Measurements from ENCODE around the gene FOXO4. TPM values are rescaled to one million over a fixed set of nuclear protein-coding genes. Genes with fewer than 3 reads are reported as not detected.

The FOXO4 gene
- total RNA-seq, 1 experiment from 2014 or later = 14.7 TPM

DNA sequence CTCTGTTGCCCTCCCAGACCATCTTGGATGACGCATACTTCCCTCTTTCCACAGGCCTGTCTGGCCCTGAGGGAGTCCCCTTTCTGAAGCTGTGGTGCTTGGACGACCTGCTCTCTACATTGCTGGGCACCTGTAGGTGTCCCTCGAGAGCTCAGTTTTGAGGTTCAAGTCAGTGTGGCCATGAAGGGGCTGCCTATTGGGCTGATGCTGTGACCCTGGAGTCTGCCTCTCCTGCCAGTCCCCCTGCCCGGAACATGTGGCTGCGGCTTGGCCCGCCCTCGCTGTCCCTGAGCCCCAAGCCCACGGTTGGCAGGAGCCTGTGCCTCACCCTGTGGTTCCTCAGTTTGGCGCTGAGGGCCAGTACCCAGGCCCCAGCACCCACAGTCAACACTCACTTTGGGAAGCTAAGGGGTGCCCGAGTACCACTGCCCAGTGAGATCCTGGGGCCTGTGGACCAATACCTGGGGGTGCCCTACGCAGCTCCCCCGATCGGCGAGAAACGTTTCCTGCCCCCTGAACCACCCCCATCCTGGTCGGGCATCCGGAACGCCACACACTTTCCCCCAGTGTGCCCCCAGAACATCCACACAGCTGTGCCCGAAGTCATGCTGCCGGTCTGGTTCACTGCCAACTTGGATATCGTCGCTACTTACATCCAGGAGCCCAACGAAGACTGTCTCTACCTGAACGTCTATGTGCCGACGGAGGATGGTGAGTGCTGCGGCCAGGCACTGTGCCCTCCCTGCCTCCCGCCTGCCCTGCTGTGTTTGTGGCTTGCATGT, 52.0 kb downstream of the FOXO4 start:
- no peaks in the 10 kb centered on the region for H3K9me3 ChIP-seq (ENCODE audit: control insufficient read depth in 1 of 2, insufficient read depth in 1 of 2, low read depth in 1 of 2, low read length in 2 of 2)
- H2AFZ ChIP-seq (ENCODE audit: low read depth, low read length, poor library complexity, severe bottlenecking) = no peak overlapping the region
- RAD21 ChIA-PET (ENCODE audit: low non-redundant PET in 1 of 2, low total read pairs in 2 of 2, uncharacterized antibody in 2 of 2, unreplicated experiment in 2 of 2) = no interaction called here
- H3K9ac ChIP-seq (ENCODE audit: low read length) = no peak overlapping the region
- no peaks in the 10 kb centered on the region for H4K20me1 ChIP-seq (ENCODE audit: insufficient read depth)
- POLR2A ChIA-PET = no interaction called here
- CTCF ChIA-PET = no interaction called here
- no peak overlapping the region for H3K4me3 ChIP-seq (replicated peaks in 1 of 2; ENCODE audit: low read depth in 1 of 2, low read length in 2 of 2)
- H3K27ac ChIP-seq (ENCODE audit: low read depth, low read length) = no peak overlapping the region
- no peak overlapping the region for H3K4me2 ChIP-seq (ENCODE audit: low read length)
- H3K9me2 ChIP-seq (ENCODE audit: insufficient read depth) = no peaks in the 10 kb centered on the region
- DNase-seq (ENCODE audit: low read depth, low spot score) (no peak), ATAC-seq (no peak)
- intact Hi-C loops (cut with micrococcal nuclease) = no loop called here
- no peaks in the 10 kb centered on the region; a peak in 1 of 4 replicates for H3K36me3 ChIP-seq (ENCODE audit: control insufficient read depth in 1 of 2, insufficient read depth in 2 of 2, low read length in 2 of 2)
- no peak for TF ChIP-seq TCF7L2 (IDR thresholded peaks at IDR 0.05; ENCODE audit: borderline replicate concordance, extremely low read depth, insufficient read depth, insufficient read length)
- no peak for TF ChIP-seq MAX (IDR thresholded peaks at IDR 0.05)
- no peak for TF ChIP-seq ZFX (IDR thresholded peaks at IDR 0.05)
- TF ChIP-seq EGR1 (IDR thresholded peaks at IDR 0.05; ENCODE audit: low read depth) = no peak
- TF ChIP-seq ZNF274 (IDR thresholded peaks at IDR 0.05; ENCODE audit: low read depth, low read length) = no peak
- no peak for TF ChIP-seq JUND (IDR thresholded peaks at IDR 0.05)
- no peak for TF ChIP-seq RAD21 (IDR thresholded peaks at IDR 0.05; ENCODE audit: low read depth)
- TF ChIP-seq POLR2AphosphoS5 (IDR thresholded peaks at IDR 0.05; ENCODE audit: low read depth, low read length) = no peak
- TF ChIP-seq SRF (IDR thresholded peaks at IDR 0.05; ENCODE audit: low read depth) = no peak
- no peak for TF ChIP-seq SIN3A (IDR thresholded peaks at IDR 0.05; ENCODE audit: low read depth)
- TF ChIP-seq CEBPB (IDR thresholded peaks at IDR 0.05; ENCODE audit: low read depth) = no peak
- BruUV-seq (replicated peaks) = no TSS peak
- H3K79me2 ChIP-seq (ENCODE audit: insufficient read depth, low read length) = no peaks in the 10 kb centered on the region
- no peaks in the 10 kb centered on the region for H3K27me3 ChIP-seq (ENCODE audit: insufficient read depth, low read length)
- H3K4me1 ChIP-seq (ENCODE audit: control insufficient read depth in 1 of 2, insufficient read depth in 2 of 2, low read length in 2 of 2) = peaks cover 4 to 15% of the 10 kb centered on the region in 2 experiments; a peak in 3 of 4 replicates

DNA sequence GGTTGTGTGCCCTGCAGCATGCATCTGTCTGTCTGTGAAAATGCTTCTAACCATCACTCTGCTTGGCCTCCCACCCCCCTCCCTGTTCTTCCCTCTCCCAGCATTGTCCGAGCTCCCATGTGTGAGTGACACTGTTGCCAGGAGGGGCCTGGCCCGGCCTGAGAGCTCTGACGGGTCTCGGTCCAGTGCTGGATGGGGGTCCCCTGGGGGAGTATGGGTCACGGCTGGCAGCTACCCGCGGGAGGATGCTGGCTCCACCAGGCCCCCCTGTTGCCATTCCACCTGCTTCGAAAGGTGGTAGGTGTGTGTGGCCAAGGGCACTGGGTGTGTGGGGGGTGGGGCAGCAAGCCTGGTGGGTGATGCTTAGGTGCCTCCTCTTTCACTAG, 52.6 kb downstream of the FOXO4 start:
- peaks cover 4 to 15% of the 10 kb centered on the region in 2 experiments; a peak in 3 of 4 replicates for H3K4me1 ChIP-seq (ENCODE audit: control insufficient read depth in 1 of 2, insufficient read depth in 2 of 2, low read length in 2 of 2)
- H4K20me1 ChIP-seq (ENCODE audit: insufficient read depth) = no peaks in the 10 kb centered on the region
- ATAC-seq (no peak), DNase-seq (ENCODE audit: low read depth, low spot score) (no peak)
- no peak overlapping the region for H3K4me3 ChIP-seq (replicated peaks in 1 of 2; ENCODE audit: low read depth in 1 of 2, low read length in 2 of 2)
- no TSS peak for BruUV-seq (replicated peaks)
- H3K27me3 ChIP-seq (ENCODE audit: insufficient read depth, low read length) = no peaks in the 10 kb centered on the region
- H3K9ac ChIP-seq (ENCODE audit: low read length) = no peak overlapping the region
- no peak overlapping the region for H3K4me2 ChIP-seq (ENCODE audit: low read length)
- intact Hi-C loops (cut with micrococcal nuclease) = no loop called here
- no peak overlapping the region for H3K27ac ChIP-seq (ENCODE audit: low read depth, low read length)
- H2AFZ ChIP-seq (ENCODE audit: low read depth, low read length, poor library complexity, severe bottlenecking) = no peak overlapping the region
- RAD21 ChIA-PET (ENCODE audit: low non-redundant PET in 1 of 2, low total read pairs in 2 of 2, uncharacterized antibody in 2 of 2, unreplicated experiment in 2 of 2) = no interaction called here
- POLR2A ChIA-PET = no interaction called here
- H3K36me3 ChIP-seq (ENCODE audit: control insufficient read depth in 1 of 2, insufficient read depth in 2 of 2, low read length in 2 of 2) = no peaks in the 10 kb centered on the region
- no peaks in the 10 kb centered on the region for H3K9me3 ChIP-seq (ENCODE audit: control insufficient read depth in 1 of 2, insufficient read depth in 1 of 2, low read depth in 1 of 2, low read length in 2 of 2)
- H3K79me2 ChIP-seq (ENCODE audit: insufficient read depth, low read length) = no peaks in the 10 kb centered on the region
- H3K9me2 ChIP-seq (ENCODE audit: insufficient read depth) = no peaks in the 10 kb centered on the region
- CTCF ChIA-PET = no interaction called here
- TF ChIP-seq EZH2phosphoT487 (IDR thresholded peaks at IDR 0.05; ENCODE audit: borderline replicate concordance) (no peak), POLR2AphosphoS5 (IDR thresholded peaks at IDR 0.05; ENCODE audit: low read depth, low read length) (no peak), MAX (IDR thresholded peaks at IDR 0.05) (no peak), ZBTB33 (IDR thresholded peaks at IDR 0.05; ENCODE audit: extremely low read depth, insufficient replicate concordance, low read length) (no peak), EGR1 (IDR thresholded peaks at IDR 0.05; ENCODE audit: low read depth) (no peak), ZFX (IDR thresholded peaks at IDR 0.05) (no peak), EZH2 (IDR thresholded peaks at IDR 0.05) (no peak), CBX3 (IDR thresholded peaks at IDR 0.05; ENCODE audit: low read depth) (no peak), SRF (IDR thresholded peaks at IDR 0.05; ENCODE audit: low read depth) (no peak), POLR2A (IDR thresholded peaks at IDR 0.05; ENCODE audit: borderline replicate concordance, extremely low read depth, insufficient read depth, insufficient read length) (no peak)
- TF ChIP-seq, protein P1, sequence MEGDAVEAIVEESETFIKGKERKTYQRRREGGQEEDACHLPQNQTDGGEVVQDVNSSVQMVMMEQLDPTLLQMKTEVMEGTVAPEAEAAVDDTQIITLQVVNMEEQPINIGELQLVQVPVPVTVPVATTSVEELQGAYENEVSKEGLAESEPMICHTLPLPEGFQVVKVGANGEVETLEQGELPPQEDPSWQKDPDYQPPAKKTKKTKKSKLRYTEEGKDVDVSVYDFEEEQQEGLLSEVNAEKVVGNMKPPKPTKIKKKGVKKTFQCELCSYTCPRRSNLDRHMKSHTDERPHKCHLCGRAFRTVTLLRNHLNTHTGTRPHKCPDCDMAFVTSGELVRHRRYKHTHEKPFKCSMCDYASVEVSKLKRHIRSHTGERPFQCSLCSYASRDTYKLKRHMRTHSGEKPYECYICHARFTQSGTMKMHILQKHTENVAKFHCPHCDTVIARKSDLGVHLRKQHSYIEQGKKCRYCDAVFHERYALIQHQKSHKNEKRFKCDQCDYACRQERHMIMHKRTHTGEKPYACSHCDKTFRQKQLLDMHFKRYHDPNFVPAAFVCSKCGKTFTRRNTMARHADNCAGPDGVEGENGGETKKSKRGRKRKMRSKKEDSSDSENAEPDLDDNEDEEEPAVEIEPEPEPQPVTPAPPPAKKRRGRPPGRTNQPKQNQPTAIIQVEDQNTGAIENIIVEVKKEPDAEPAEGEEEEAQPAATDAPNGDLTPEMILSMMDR (IDR thresholded peaks at IDR 0.05 in 2 of 3, conservative IDR thresholded peaks at IDR 0.05 in 1 of 3; ENCODE audit: borderline replicate concordance in 1 of 3, insufficient read depth in 1 of 3, low read depth in 2 of 3, low read length in 2 of 3) = no peak
